Measurements from ENCODE around the gene RGP1.

Gene RGP1

GRCh38 chr9:35732800-35733541 lies 16.1 kb upstream of the RGP1 start:
- no peak for DNase-seq (ENCODE audit: extremely low read depth, low read depth)
- TF ChIP-seq, protein P1, sequence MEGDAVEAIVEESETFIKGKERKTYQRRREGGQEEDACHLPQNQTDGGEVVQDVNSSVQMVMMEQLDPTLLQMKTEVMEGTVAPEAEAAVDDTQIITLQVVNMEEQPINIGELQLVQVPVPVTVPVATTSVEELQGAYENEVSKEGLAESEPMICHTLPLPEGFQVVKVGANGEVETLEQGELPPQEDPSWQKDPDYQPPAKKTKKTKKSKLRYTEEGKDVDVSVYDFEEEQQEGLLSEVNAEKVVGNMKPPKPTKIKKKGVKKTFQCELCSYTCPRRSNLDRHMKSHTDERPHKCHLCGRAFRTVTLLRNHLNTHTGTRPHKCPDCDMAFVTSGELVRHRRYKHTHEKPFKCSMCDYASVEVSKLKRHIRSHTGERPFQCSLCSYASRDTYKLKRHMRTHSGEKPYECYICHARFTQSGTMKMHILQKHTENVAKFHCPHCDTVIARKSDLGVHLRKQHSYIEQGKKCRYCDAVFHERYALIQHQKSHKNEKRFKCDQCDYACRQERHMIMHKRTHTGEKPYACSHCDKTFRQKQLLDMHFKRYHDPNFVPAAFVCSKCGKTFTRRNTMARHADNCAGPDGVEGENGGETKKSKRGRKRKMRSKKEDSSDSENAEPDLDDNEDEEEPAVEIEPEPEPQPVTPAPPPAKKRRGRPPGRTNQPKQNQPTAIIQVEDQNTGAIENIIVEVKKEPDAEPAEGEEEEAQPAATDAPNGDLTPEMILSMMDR (IDR thresholded peaks at IDR 0.05; ENCODE audit: low read depth, low read length, missing control alignments) = no peak
- H3K4me3 ChIP-seq (replicated peaks; ENCODE audit: low read depth, low read length) = peak overlapping the region; percentile 83

DNA sequence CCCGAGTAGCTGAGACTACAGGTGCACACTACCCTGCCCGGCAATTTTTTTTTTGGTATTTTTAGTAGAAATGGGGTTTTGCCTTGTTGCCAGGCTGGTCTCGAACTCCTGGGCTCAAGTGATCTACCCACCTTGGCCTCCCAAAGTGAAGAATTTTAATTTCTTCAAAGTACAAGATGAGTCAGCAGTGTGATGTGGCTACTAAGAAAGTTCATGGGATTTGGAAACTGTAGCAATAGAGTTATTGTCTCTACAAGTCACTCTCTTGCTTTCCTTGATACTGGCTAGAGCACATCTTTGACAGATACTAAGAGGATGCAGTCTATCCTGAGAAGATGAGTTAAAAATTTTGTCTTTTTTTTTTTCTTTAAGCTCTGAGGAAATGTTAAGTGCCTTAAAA lies 15.0 kb upstream of the RGP1 start:
- no peak for DNase-seq (ENCODE audit: extremely low read depth, low read depth)
- TF ChIP-seq, protein P1 (IDR thresholded peaks at IDR 0.05; ENCODE audit: low read depth, low read length, missing control alignments) = no peak
- H3K4me3 ChIP-seq (replicated peaks; ENCODE audit: low read depth, low read length) = no peak overlapping the region

DNA sequence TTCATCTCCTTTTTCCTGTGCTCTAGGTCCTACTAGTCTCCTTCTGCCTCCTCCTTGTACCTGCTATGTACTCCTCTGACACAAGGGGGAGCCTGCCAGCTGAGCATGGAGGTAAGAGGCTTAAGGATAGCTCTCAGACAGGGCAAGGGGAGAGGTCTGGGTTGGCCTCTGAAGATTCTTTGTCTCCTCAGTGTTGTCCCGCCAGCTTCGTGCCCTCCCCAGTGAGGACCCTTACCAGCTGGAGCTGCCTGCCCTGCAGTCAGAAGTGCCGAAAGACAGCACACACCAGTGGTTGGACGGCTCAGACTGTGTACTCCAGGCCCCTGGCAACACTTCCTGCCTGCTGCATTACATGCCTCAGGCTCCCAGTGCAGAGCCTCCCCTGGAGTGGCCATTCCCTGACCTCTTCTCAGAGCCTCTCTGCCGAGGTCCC lies 12.9 kb upstream of the RGP1 start:
- TF ChIP-seq, protein P1 (IDR thresholded peaks at IDR 0.05; ENCODE audit: low read depth, low read length, missing control alignments) = peak; percentile 90
- DNase-seq (ENCODE audit: extremely low read depth, low read depth) = no peak
- H3K4me3 ChIP-seq (replicated peaks; ENCODE audit: low read depth, low read length) = no peak overlapping the region

DNA sequence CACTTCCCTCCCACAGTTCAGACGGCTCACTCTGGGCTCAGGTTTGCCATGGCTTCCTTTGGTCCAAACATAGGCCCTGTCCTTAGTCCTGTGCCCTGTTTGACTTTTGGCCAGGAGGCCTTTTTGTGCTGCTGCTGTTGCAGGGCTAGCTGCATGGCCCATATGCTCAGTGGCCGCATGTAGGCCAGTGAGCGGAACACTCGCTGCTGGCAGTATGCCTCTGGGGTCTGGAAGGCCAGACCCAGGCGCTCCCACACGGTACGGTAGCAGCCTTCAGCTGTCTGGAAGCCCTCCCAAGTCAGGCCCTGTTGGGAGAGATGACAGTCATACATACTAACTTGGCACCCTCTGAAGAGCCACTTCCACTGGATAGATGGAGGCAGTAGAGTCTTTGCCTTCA lies 11.9 kb upstream of the RGP1 start:
- no peak overlapping the region for H3K4me3 ChIP-seq (replicated peaks; ENCODE audit: low read depth, low read length)
- TF ChIP-seq, protein P1 (IDR thresholded peaks at IDR 0.05; ENCODE audit: low read depth, low read length, missing control alignments) = no peak
- DNase-seq (ENCODE audit: extremely low read depth, low read depth) = no peak

GRCh38 chr9:35738186-35738585 lies 10.9 kb upstream of the RGP1 start:
- TF ChIP-seq, protein P1 (IDR thresholded peaks at IDR 0.05; ENCODE audit: low read depth, low read length, missing control alignments) = no peak
- H3K4me3 ChIP-seq (replicated peaks; ENCODE audit: low read depth, low read length) = no peak overlapping the region
- no peak for DNase-seq (ENCODE audit: extremely low read depth, low read depth)

DNA sequence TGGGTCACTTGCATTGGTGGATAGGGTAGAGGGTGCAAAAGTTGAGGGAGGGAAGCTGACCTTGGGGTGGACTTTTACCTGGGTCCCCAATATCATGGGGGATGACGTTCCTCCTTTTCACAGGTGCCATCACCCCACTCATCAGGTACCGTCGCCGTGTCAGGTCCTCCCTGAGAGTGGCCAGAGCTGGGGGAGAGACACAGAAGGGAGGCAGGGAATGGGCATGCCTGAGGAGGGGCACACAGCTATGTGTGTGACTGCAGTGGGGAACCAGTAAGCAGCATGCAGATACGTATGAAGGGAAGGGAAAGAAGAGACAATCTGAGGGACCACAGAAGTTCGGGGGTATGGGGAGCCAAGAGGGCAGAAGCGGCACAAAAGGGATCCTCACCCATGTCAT lies 10.2 kb upstream of the RGP1 start:
- TF ChIP-seq, protein P1 (IDR thresholded peaks at IDR 0.05; ENCODE audit: low read depth, low read length, missing control alignments) = no peak
- DNase-seq (ENCODE audit: extremely low read depth, low read depth) = no peak
- H3K4me3 ChIP-seq (replicated peaks; ENCODE audit: low read depth, low read length) = no peak overlapping the region

GRCh38 chr9:35740243-35740642 lies 8.8 kb upstream of the RGP1 start:
- no peak overlapping the region for H3K4me3 ChIP-seq (replicated peaks; ENCODE audit: low read depth, low read length)
- DNase-seq (ENCODE audit: extremely low read depth, low read depth) = no peak
- TF ChIP-seq, protein P1 (IDR thresholded peaks at IDR 0.05; ENCODE audit: low read depth, low read length, missing control alignments) = no peak
